Endodermal cell (in vitro differentiated cells): ENCODE measurements around the gene MICALL1. TPM values are rescaled to one million over a fixed set of nuclear protein-coding genes. Genes with fewer than 3 reads are reported as not detected.

Source experiments
- DNase-seq: peaks from one replicate; pipeline ENCODE4 v3.0.0-alpha.2; 2017
- H3K27ac ChIP-seq: 2 replicates; pipeline ENCODE4 v1.5.1; 2013; ENCODE audit warnings: mild to moderate bottlenecking, low read depth, low read length, moderate library complexity
- H3K27me3 ChIP-seq: 2 replicates; pipeline ENCODE4 v1.6.1; 2013; ENCODE audit warnings: mild to moderate bottlenecking, low read length, moderate library complexity; ENCODE audit not compliant: insufficient read depth, control insufficient read depth, poor library complexity, severe bottlenecking
- H3K36me3 ChIP-seq: 2 replicates; pipeline ENCODE4 v1.7.0; 2013; ENCODE audit warnings: mild to moderate bottlenecking, low read length, moderate library complexity; ENCODE audit not compliant: control insufficient read depth, insufficient read depth
- H3K4me1 ChIP-seq: one replicate; pipeline ENCODE4 v1.7.0; 2013; ENCODE audit warnings: low read length; ENCODE audit not compliant: control insufficient read depth, insufficient read depth
- H3K4me3 ChIP-seq: 2 replicates; pipeline ENCODE4 v1.5.1; 2013; ENCODE audit warnings: mild to moderate bottlenecking, low read length, moderate library complexity
- H3K9ac ChIP-seq: 2 replicates; pipeline ENCODE4 v1.6.1; 2013; ENCODE audit warnings: mild to moderate bottlenecking, low read length, moderate library complexity; ENCODE audit not compliant: poor library complexity, severe bottlenecking; ENCODE audit errors: extremely low read depth
- H3K9me3 ChIP-seq: 2 replicates; pipeline ENCODE4 v1.6.1; 2013; ENCODE audit warnings: mild to moderate bottlenecking, low read length, moderate library complexity; ENCODE audit not compliant: control insufficient read depth
- H3K27ac Mint-ChIP-seq: 2 replicates; pipeline ENCODE4 v1.8.0; 2020; ENCODE audit warnings: mixed read lengths
- H3K27me3 Mint-ChIP-seq: 2 replicates; pipeline ENCODE4 v1.8.0; 2021; ENCODE audit warnings: mild to moderate bottlenecking, mixed read lengths; ENCODE audit not compliant: insufficient read depth
- H3K36me3 Mint-ChIP-seq: 2 replicates; pipeline ENCODE4 v1.8.0; 2020; ENCODE audit warnings: low read depth, mixed read lengths
- H3K4me1 Mint-ChIP-seq: 2 replicates; pipeline ENCODE4 v1.8.0; 2020; ENCODE audit warnings: mixed read lengths
- H3K4me3 Mint-ChIP-seq: 2 replicates; pipeline ENCODE4 v1.8.0; 2020; ENCODE audit warnings: mild to moderate bottlenecking, moderate library complexity, mixed read lengths
- H3K9me3 Mint-ChIP-seq: 2 replicates; pipeline ENCODE4 v1.8.0; 2020; ENCODE audit warnings: mild to moderate bottlenecking, mixed read lengths
- WGBS, 2 experiments: methylation state at CpG; one replicate each; pipeline versions ENCODE4 v1.1.5 to v1.1.7; 2013; ENCODE audit warnings: missing lambda C conversion rate in 2 of 2, mixed read lengths in 1 of 2; ENCODE audit not compliant: insufficient coverage in 1 of 2, insufficient read length in 1 of 2; 5-methylcytosine and 5-hydroxymethylcytosine counted together
- total RNA-seq, 2 donors: library from RNA; stranded (reverse); fragmentation: NEBNext Ultra II Directional in 1 of 2; extraction: Animal tissue kit (Norgen Biotek cat#: 25700) in 1 of 2; gene quantifications; 2 replicates in 1 of 2; 3 replicates in 1 of 2; pipeline ENCODE4 v1.2.1, GENCODE V29; 2021
- TF ChIP-seq, protein P1 (sequence below): fragments of 200-600 bp; sonication (generic); conservative IDR thresholded peaks from 2 replicates; pipeline ENCODE4 v1.5.0; 2021; ENCODE audit warnings: antibody characterized with exemption, mild to moderate bottlenecking

Gene MICALL1
- total RNA-seq, 2 donors from 2014 or later: 33.5 to 36.6 TPM

DNA sequence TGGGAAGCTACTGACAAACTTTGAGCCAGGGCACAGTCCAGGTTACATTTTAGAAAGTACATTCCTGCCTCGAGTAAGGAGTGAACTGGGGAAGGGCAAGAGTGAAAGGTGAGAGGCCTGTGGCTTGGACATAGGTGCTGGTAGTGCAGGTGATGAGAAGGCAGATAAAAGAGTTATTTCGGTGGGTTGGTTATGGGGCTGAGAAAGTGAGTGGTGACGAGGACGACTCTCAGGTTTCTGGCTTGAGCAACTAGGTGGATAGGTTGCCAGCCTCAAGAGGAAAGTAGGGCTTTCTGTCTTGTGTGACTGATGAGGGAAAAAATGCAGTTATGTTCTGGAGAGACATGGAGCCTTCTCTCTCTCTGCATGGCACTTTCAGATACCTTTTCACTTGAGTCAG lies 51.1 kb downstream of the MICALL1 start:
- TF ChIP-seq, protein P1, sequence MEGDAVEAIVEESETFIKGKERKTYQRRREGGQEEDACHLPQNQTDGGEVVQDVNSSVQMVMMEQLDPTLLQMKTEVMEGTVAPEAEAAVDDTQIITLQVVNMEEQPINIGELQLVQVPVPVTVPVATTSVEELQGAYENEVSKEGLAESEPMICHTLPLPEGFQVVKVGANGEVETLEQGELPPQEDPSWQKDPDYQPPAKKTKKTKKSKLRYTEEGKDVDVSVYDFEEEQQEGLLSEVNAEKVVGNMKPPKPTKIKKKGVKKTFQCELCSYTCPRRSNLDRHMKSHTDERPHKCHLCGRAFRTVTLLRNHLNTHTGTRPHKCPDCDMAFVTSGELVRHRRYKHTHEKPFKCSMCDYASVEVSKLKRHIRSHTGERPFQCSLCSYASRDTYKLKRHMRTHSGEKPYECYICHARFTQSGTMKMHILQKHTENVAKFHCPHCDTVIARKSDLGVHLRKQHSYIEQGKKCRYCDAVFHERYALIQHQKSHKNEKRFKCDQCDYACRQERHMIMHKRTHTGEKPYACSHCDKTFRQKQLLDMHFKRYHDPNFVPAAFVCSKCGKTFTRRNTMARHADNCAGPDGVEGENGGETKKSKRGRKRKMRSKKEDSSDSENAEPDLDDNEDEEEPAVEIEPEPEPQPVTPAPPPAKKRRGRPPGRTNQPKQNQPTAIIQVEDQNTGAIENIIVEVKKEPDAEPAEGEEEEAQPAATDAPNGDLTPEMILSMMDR: no peak
- H3K36me3 Mint-ChIP-seq: peaks cover 50% of the 10 kb centered on the region

DNA sequence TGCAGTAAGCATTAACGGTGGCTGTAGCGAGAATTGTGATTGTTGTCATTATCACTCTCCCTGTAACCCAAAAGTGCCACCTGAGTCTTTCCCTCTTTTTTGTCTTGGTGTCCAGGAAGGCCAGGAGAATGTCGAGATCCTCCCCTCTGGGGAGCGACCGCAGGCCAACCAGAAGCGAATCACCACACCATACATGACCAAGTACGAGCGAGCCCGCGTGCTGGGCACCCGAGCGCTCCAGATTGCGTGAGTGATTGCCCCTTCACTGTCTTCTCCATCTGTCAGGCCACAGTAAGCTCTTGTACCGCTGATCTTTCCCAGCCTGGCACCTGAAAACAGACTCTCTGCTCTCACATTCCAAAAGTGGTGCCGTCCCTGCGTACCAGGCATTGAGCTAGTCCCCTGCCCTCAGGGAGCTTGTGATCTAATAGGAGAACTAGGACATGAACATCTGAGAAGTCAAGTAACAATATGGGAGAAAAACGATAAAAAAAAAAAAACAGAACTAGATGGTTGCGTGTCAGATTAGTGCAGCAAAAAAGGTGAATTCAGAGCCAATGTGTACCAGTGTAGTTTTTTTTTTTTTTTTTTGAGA lies 53.2 kb downstream of the MICALL1 start:
- H3K27me3 ChIP-seq: no peaks in the 10 kb centered on the region
- Mint-ChIP-seq H3K4me3 (no peak overlapping the region), H3K27me3 (no peaks in the 10 kb centered on the region), H3K36me3 (peaks cover 59% of the 10 kb centered on the region), H3K4me1 (peaks cover 6% of the 10 kb centered on the region), H3K9me3 (no peaks in the 10 kb centered on the region), H3K27ac (no peak overlapping the region)
- no peaks in the 10 kb centered on the region for H3K4me1 ChIP-seq
- 93 to 95% methylated on average over 14 to 18 of the region's 18 CpGs for WGBS, 2 experiments
- H3K27ac ChIP-seq: no peak overlapping the region
- no peak for DNase-seq
- TF ChIP-seq, protein P1: no peak
- peaks cover 55% of the 10 kb centered on the region for H3K36me3 ChIP-seq
- H3K4me3 ChIP-seq: no peak overlapping the region
- H3K9me3 ChIP-seq: peaks cover 6% of the 10 kb centered on the region
- H3K9ac ChIP-seq: no peak overlapping the region

More for the DNA sequence above, 51.1 kb downstream of the MICALL1 start:
- peaks cover 6% of the 10 kb centered on the region for H3K27me3 Mint-ChIP-seq
- no peaks in the 10 kb centered on the region for H3K9me3 Mint-ChIP-seq
- H3K4me3 Mint-ChIP-seq: no peak overlapping the region
- H3K27ac Mint-ChIP-seq: no peak overlapping the region
- Histone ChIP-seq H3K9me3 (peaks cover 6% of the 10 kb centered on the region), H3K4me1 (no peaks in the 10 kb centered on the region), H3K27me3 (no peaks in the 10 kb centered on the region), H3K27ac (no peak overlapping the region), H3K4me3 (no peak overlapping the region), H3K9ac (no peak overlapping the region), H3K36me3 (peaks cover 49% of the 10 kb centered on the region)
- peaks cover 14% of the 10 kb centered on the region for H3K4me1 Mint-ChIP-seq
- WGBS, 2 experiments: 93 to 97% methylated on average over 3 to 4 of the region's 4 CpGs
- DNase-seq: no peak

DNA sequence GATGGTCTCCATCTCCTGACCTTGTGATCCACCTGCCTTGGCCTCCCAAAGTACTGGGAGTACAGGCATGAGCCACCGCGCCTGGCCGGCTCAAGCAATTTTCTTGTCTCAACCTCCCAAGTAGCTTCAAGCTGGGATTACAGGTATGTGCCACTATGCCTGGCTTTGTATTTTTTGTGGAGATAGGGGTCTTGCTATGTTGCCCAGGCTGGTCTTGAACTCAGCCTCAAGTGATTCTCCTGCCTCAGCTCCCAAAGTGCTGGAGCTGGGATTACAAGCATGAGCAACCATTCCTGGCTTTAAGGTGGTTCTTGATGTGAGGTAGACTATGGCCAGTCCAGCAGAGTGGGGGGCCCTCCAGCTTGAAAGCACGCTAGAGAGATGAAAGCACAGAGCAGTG lies 55.0 kb downstream of the MICALL1 start:
- TF ChIP-seq, protein P1: no peak

More for the DNA sequence above, 55.0 kb downstream of the MICALL1 start:
- no peaks in the 10 kb centered on the region for H3K27me3 ChIP-seq
- Mint-ChIP-seq H3K27me3 (no peaks in the 10 kb centered on the region), H3K9me3 (no peaks in the 10 kb centered on the region), H3K4me3 (no peak overlapping the region), H3K4me1 (no peaks in the 10 kb centered on the region), H3K36me3 (peaks cover 65% of the 10 kb centered on the region), H3K27ac (no peak overlapping the region)
- no peak overlapping the region for H3K27ac ChIP-seq
- peaks cover 62% of the 10 kb centered on the region for H3K36me3 ChIP-seq
- no peak for DNase-seq
- H3K9ac ChIP-seq: no peak overlapping the region
- peaks cover 6% of the 10 kb centered on the region for H3K9me3 ChIP-seq
- WGBS, 2 experiments: 67 to 94% methylated on average over 1 to 4 of the region's 4 CpGs
- no peak overlapping the region for H3K4me3 ChIP-seq
- no peaks in the 10 kb centered on the region for H3K4me1 ChIP-seq
